RWPE2 (cell line): Measurements from ENCODE around the gene KCNMA1.

ENCODE experiments used
- ATAC-seq: fragments of 200-7000 bp; cut with Tn5 transposase; 3 replicates; pipeline ENCODE4 v1.9.1; 2021; ENCODE audit warnings: low read depth
- DNase-seq: peaks from one replicate; pipeline ENCODE4 v3.0.0-alpha.2; 2020; ENCODE audit warnings: low spot score
- H3K27ac ChIP-seq: fragments of 450-650 bp; 2 replicates; pipeline ENCODE4 v1.5.1; 2017; ENCODE audit warnings: mild to moderate bottlenecking; ENCODE audit not compliant: poor library complexity, severe bottlenecking
- H3K27me3 ChIP-seq: fragments of 250-450 bp; sonication (Bioruptor Pico); 2 replicates; pipeline ENCODE4 v1.5.1; 2021; ENCODE audit warnings: mild to moderate bottlenecking, moderate library complexity; ENCODE audit not compliant: insufficient read depth, poor library complexity, severe bottlenecking
- H3K36me3 ChIP-seq: fragments of 250-450 bp; sonication (Bioruptor Pico); 2 replicates; pipeline ENCODE4 v1.5.1; 2020; ENCODE audit warnings: low read depth, mild to moderate bottlenecking, moderate library complexity
- H3K4me1 ChIP-seq: fragments of 250-450 bp; sonication (Bioruptor Pico); 2 replicates; pipeline ENCODE4 v1.5.1; 2021; ENCODE audit warnings: mild to moderate bottlenecking, moderate library complexity; ENCODE audit not compliant: insufficient read depth, poor library complexity, severe bottlenecking
- H3K4me3 ChIP-seq: fragments of 250-450 bp; sonication (Bioruptor Pico); 2 replicates; pipeline ENCODE4 v1.5.1; 2021; ENCODE audit warnings: mild to moderate bottlenecking, moderate library complexity; ENCODE audit not compliant: severe bottlenecking
- H3K9me3 ChIP-seq: fragments of 250-450 bp; sonication (Bioruptor Pico); 2 replicates; pipeline ENCODE4 v1.5.1; 2021; ENCODE audit warnings: mild to moderate bottlenecking, moderate library complexity; ENCODE audit not compliant: severe bottlenecking
- TF ChIP-seq, protein P1 (sequence below): fragments of 450-650 bp; IDR thresholded peaks from one replicate; pipeline ENCODE4 v1.5.1; 2017; ENCODE audit warnings: mild to moderate bottlenecking, moderate library complexity; ENCODE audit not compliant: poor library complexity, severe bottlenecking

The KCNMA1 gene

DNA sequence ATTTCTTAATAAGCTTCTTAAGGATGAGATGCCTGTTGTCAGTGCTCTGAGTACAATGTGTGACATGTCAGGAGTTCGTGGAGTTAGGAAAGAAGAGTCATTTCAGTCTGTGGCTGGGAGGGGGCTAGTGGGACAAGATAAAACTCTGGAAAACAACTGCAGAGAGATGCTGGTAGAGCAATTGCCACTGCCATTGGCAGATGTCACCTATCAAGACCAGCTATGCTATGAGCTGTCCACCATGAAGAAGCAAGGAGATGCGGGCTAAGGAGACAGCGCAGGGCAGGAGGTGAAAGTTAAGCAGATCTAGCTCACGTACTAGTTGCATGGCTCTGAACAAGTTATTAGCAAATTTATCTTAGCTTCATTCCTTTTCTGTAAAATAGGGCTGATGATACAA, 756.7 kb downstream of the KCNMA1 start:
- DNase-seq (no peak), ATAC-seq (no peak)
- Histone ChIP-seq H3K9me3 (no peaks in the 10 kb centered on the region), H3K36me3 (no peaks in the 10 kb centered on the region), H3K4me1 (no peaks in the 10 kb centered on the region), H3K4me3 (no peak overlapping the region), H3K27ac (no peak overlapping the region), H3K27me3 (no peaks in the 10 kb centered on the region)
- TF ChIP-seq, protein P1, sequence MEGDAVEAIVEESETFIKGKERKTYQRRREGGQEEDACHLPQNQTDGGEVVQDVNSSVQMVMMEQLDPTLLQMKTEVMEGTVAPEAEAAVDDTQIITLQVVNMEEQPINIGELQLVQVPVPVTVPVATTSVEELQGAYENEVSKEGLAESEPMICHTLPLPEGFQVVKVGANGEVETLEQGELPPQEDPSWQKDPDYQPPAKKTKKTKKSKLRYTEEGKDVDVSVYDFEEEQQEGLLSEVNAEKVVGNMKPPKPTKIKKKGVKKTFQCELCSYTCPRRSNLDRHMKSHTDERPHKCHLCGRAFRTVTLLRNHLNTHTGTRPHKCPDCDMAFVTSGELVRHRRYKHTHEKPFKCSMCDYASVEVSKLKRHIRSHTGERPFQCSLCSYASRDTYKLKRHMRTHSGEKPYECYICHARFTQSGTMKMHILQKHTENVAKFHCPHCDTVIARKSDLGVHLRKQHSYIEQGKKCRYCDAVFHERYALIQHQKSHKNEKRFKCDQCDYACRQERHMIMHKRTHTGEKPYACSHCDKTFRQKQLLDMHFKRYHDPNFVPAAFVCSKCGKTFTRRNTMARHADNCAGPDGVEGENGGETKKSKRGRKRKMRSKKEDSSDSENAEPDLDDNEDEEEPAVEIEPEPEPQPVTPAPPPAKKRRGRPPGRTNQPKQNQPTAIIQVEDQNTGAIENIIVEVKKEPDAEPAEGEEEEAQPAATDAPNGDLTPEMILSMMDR, result no peak

DNA sequence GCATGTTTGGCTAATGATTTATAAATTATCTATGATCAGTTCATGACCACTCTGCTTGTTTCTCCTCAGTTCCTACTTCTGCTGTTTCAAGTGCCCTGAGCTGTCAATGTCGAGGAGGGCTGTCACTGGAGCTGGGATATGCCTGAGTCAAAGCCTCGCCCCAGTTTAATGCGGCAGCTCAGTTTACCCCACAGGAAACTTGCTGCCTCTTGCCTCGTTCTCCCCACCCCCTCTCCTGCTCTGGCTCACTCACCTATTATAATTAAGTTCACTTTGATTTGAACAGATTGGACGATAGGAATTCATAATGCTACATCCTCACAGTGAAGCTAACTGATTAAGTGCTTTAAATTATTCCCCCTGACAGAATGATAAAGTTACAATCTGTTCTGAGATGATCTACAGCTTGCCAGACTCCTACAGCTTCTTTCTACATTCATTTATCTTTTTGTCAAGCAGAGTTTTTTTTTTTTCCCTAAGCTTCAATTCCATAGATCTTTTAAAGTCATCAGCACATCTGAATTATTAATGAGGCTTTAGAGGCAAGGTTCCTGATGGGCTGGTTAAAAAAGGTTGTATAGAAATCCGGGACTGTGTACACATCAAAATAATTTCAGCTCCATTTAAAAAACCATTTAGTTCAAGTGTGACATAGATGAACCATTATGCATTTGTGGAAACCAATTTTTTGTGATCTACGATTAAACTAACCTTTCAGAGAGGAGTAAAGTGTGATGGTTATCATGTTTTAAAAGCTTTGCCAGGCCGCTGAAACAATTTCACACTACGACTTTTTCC, 758.3 kb downstream of the KCNMA1 start:
- H3K36me3 ChIP-seq, result no peaks in the 10 kb centered on the region
- DNase-seq (no peak), ATAC-seq (no peak)
- no peak overlapping the region for H3K27ac ChIP-seq
- peaks cover 3% of the 10 kb centered on the region for H3K4me1 ChIP-seq
- no peaks in the 10 kb centered on the region for H3K27me3 ChIP-seq
- TF ChIP-seq, protein P1, result no peak
- no peak overlapping the region for H3K4me3 ChIP-seq
- no peaks in the 10 kb centered on the region for H3K9me3 ChIP-seq

DNA sequence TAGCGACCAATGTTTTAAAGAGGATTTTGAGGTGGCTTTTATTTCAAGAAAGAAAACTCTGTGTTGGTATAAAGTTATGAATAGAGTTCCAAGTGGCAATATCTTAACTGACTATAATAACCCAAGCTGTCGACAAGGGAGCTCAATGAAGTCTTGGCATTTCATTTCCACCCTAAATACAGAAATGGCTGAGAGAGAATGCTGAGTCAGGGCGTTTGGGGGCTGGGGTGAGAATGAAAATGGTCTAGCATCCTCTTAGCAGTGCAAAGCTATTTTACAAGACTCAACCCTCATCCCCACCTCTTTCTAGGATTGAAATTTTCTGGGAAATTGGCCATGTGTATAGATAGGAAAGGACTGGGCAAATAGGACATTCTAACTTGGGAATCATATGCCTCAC, 759.1 kb downstream of the KCNMA1 start:
- H3K27me3 ChIP-seq, result no peaks in the 10 kb centered on the region
- no peaks in the 10 kb centered on the region for H3K9me3 ChIP-seq
- H3K4me1 ChIP-seq, result peaks cover 3% of the 10 kb centered on the region
- ATAC-seq, result no peak
- TF ChIP-seq, protein P1, result no peak
- H3K27ac ChIP-seq, result no peak overlapping the region
- no peaks in the 10 kb centered on the region for H3K36me3 ChIP-seq
- DNase-seq, result no peak
- H3K4me3 ChIP-seq, result no peak overlapping the region

DNA sequence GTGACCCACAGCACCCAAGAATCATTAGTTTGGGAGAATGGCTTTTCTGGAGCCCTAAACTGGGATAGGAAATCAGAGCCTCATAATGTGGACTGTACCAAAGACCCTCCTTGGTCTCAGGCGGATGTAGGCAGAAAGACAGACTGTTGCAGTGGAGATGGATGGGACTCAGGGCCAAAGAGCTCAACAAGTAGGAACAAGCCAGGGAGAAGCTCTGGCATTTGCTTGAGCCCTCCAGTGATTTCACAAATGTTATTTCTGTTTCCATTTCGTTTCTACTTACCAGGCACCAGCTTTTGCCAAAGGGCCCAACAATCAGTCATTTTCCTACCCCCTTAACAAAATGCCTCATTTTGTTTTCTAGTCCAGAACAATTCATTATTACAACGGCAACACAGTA, 762.7 kb downstream of the KCNMA1 start:
- Histone ChIP-seq H3K4me3 (no peak overlapping the region), H3K9me3 (no peaks in the 10 kb centered on the region), H3K27me3 (no peaks in the 10 kb centered on the region), H3K36me3 (no peaks in the 10 kb centered on the region), H3K4me1 (peaks cover 3% of the 10 kb centered on the region), H3K27ac (no peak overlapping the region)
- TF ChIP-seq, protein P1, result no peak
- no peak for ATAC-seq
- no peak for DNase-seq

DNA sequence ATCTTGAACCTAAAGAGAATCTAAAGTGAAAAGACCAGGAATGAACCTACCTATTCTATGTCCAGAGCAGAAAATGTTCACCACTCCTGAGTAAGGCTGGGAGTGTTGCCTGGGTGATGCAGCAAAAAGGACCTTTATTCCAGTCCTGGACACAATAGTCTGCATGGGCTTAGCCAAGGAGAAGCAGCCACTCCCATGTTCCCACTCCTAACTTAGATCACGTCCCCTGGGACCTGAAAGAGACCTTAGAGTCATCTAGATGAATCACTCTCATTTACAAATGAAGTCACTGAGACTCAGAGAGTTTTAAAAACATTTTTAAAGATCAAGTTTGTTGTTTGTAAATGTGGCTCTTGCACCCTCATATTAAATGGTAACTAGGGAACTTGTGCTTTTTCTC, 763.4 kb downstream of the KCNMA1 start:
- H3K4me3 ChIP-seq, result no peak overlapping the region
- ATAC-seq (peak; percentile 44; the same call in 1 of the 3 replicates), DNase-seq (no peak)
- TF ChIP-seq, protein P1, result no peak
- H3K27me3 ChIP-seq, result no peaks in the 10 kb centered on the region
- H3K4me1 ChIP-seq, result peaks cover 3% of the 10 kb centered on the region
- no peaks in the 10 kb centered on the region for H3K9me3 ChIP-seq
- H3K36me3 ChIP-seq, result no peaks in the 10 kb centered on the region
- no peak overlapping the region for H3K27ac ChIP-seq
